Measurements from ENCODE around the gene UNCX. TPM values are rescaled to one million over a fixed set of nuclear protein-coding genes. Genes with fewer than 3 reads are reported as not detected.
"Not testable (repeated sequence)": the region's sequence is repeated elsewhere in the genome, so short reads cannot be mapped to it uniquely, and the experiment has no call there.

UNCX gene
- polyA plus RNA-seq, 6 donors from 2014 or later = not detected

- Mint-ChIP-seq H3K36me3 (no peaks in the 10 kb centered on the region), H3K9me3 (no peaks in the 10 kb centered on the region), H3K27me3 (peaks cover 10 to 25% (median 16%) of the 10 kb centered on the region in 3 donors), H3K27ac (no peak overlapping the region), H3K4me3 (no peak overlapping the region), H3K4me1 (no peaks in the 10 kb centered on the region)
- DNase-seq = no peak
- no peak for ATAC-seq (ENCODE audit: low read depth in 2 of 2)
These were observed 28.1 kb upstream of the UNCX start for GRCh38 chr7:1204460-1205140.

- H3K4me3 Mint-ChIP-seq; DNase-seq; H3K36me3 Mint-ChIP-seq; ATAC-seq (ENCODE audit: low read depth in 2 of 2); H3K9me3 Mint-ChIP-seq; H3K27ac Mint-ChIP-seq; H3K4me1 Mint-ChIP-seq: not testable (repeated sequence)
- peaks cover 16 to 29% (median 27%) of the 10 kb centered on the region in 3 donors for H3K27me3 Mint-ChIP-seq
These were observed 26.9 kb upstream of the UNCX start for GRCh38 chr7:1205742-1206141.

GRCh38 chr7:1209097-1209496, 23.6 kb upstream of the UNCX start:
- Mint-ChIP-seq H3K4me1 (no peaks in the 10 kb centered on the region), H3K27ac (no peak overlapping the region), H3K36me3 (no peaks in the 10 kb centered on the region), H3K4me3 (no peak overlapping the region), H3K9me3 (no peaks in the 10 kb centered on the region), H3K27me3 (peaks cover 22 to 45% (median 42%) of the 10 kb centered on the region in 3 donors)
- no peak for ATAC-seq (ENCODE audit: low read depth in 2 of 2)
- no peak for DNase-seq

GRCh38 chr7:1210321-1210978, 22.2 kb upstream of the UNCX start:
- Mint-ChIP-seq H3K36me3 (no peaks in the 10 kb centered on the region), H3K4me3 (no peak overlapping the region), H3K27ac (peak overlapping the region in 2 of 6 donors; percentile 39 to 54), H3K27me3 (peaks cover 25 to 48% (median 47%) of the 10 kb centered on the region in 3 donors), H3K9me3 (no peaks in the 10 kb centered on the region), H3K4me1 (no peaks in the 10 kb centered on the region)
- no peak for DNase-seq
- no peak for ATAC-seq (ENCODE audit: low read depth in 2 of 2)

GRCh38 chr7:1210979-1211608, 21.6 kb upstream of the UNCX start:
- no peak for DNase-seq
- Mint-ChIP-seq H3K4me1 (no peaks in the 10 kb centered on the region), H3K27me3 (peaks cover 24 to 47% (median 45%) of the 10 kb centered on the region in 3 donors), H3K27ac (no peak overlapping the region), H3K36me3 (no peaks in the 10 kb centered on the region), H3K4me3 (no peak overlapping the region), H3K9me3 (no peaks in the 10 kb centered on the region)
- no peak for ATAC-seq (ENCODE audit: low read depth in 2 of 2)

- H3K4me3 Mint-ChIP-seq = no peak overlapping the region
- no peak for DNase-seq
- peaks cover 0 to 2% (median 0%) of the 10 kb centered on the region in 7 donors for H3K9me3 Mint-ChIP-seq
- ATAC-seq (ENCODE audit: low read depth in 2 of 2) = no peak
- H3K36me3 Mint-ChIP-seq = no peaks in the 10 kb centered on the region
- no peaks in the 10 kb centered on the region for H3K4me1 Mint-ChIP-seq
- H3K27me3 Mint-ChIP-seq = peaks cover 22 to 48% (median 44%) of the 10 kb centered on the region in 3 donors
- H3K27ac Mint-ChIP-seq = no peak overlapping the region
These were observed 21.1 kb upstream of the UNCX start for GRCh38 chr7:1211611-1212010.

GRCh38 chr7:1212025-1212424, 20.6 kb upstream of the UNCX start:
- not testable (repeated sequence) for H3K9me3 Mint-ChIP-seq; H3K4me3 Mint-ChIP-seq; ATAC-seq (ENCODE audit: low read depth in 2 of 2); DNase-seq; H3K36me3 Mint-ChIP-seq; H3K4me1 Mint-ChIP-seq; H3K27ac Mint-ChIP-seq
- peaks cover 24 to 52% (median 47%) of the 10 kb centered on the region in 3 donors for H3K27me3 Mint-ChIP-seq

GRCh38 chr7:1214516-1214915, 18.2 kb upstream of the UNCX start:
- ATAC-seq (ENCODE audit: low read depth in 2 of 2) (no peak), DNase-seq (no peak)
- no peaks in the 10 kb centered on the region for H3K4me1 Mint-ChIP-seq
- peaks cover 4 to 10% (median 5%) of the 10 kb centered on the region in 7 donors for H3K9me3 Mint-ChIP-seq
- no peak overlapping the region for H3K4me3 Mint-ChIP-seq
- H3K27ac Mint-ChIP-seq = no peak overlapping the region
- peaks cover 5 to 8% of the 10 kb centered on the region in 2 donors for H3K36me3 Mint-ChIP-seq
- H3K27me3 Mint-ChIP-seq = peaks cover 23 to 67% (median 59%) of the 10 kb centered on the region in 3 donors

GRCh38 chr7:1218541-1219165, 14.0 kb upstream of the UNCX start:
- peaks cover 5 to 8% of the 10 kb centered on the region in 2 donors for H3K36me3 Mint-ChIP-seq
- DNase-seq = no peak

GRCh38 chr7:1219498-1219897, 13.2 kb upstream of the UNCX start:
- H3K4me3 Mint-ChIP-seq = no peak overlapping the region
- DNase-seq (no peak), ATAC-seq (ENCODE audit: low read depth in 2 of 2) (no peak)
- no peak overlapping the region for H3K27ac Mint-ChIP-seq
- H3K4me1 Mint-ChIP-seq = peaks cover 0 to 4% (median 3%) of the 10 kb centered on the region in 3 donors
- peaks cover 34 to 65% (median 64%) of the 10 kb centered on the region in 3 donors for H3K27me3 Mint-ChIP-seq
- H3K9me3 Mint-ChIP-seq = peaks cover 4 to 10% (median 5%) of the 10 kb centered on the region in 7 donors
- peaks cover 5 to 8% of the 10 kb centered on the region in 2 donors for H3K36me3 Mint-ChIP-seq

More at GRCh38 chr7:1218541-1219165, 14.0 kb upstream of the UNCX start:
- Mint-ChIP-seq H3K27ac (no peak overlapping the region), H3K9me3 (peaks cover 4 to 10% (median 5%) of the 10 kb centered on the region in 7 donors), H3K4me1 (peaks cover 0 to 3% (median 0%) of the 10 kb centered on the region in 3 donors), H3K4me3 (no peak overlapping the region), H3K27me3 (peaks cover 38 to 70% (median 64%) of the 10 kb centered on the region in 3 donors)
- no peak for ATAC-seq (ENCODE audit: low read depth in 2 of 2)

- Mint-ChIP-seq H3K4me3 (peak overlapping the region in 1 of 8 donors; percentile 63), H3K36me3 (peaks cover 5 to 8% of the 10 kb centered on the region in 2 donors), H3K4me1 (peaks cover 0 to 8% (median 3%) of the 10 kb centered on the region in 3 donors), H3K9me3 (peaks cover 4 to 10% (median 5%) of the 10 kb centered on the region in 7 donors), H3K27me3 (peaks cover 34 to 68% (median 68%) of the 10 kb centered on the region in 3 donors), H3K27ac (no peak overlapping the region)
- no peak for DNase-seq
- no peak for ATAC-seq (ENCODE audit: low read depth in 2 of 2)
These were observed 12.5 kb upstream of the UNCX start for GRCh38 chr7:1220000-1220726.

GRCh38 chr7:1220977-1221745, 11.5 kb upstream of the UNCX start:
- Mint-ChIP-seq H3K9me3 (peaks cover 4 to 10% (median 5%) of the 10 kb centered on the region in 7 donors), H3K27me3 (peaks cover 39 to 75% (median 74%) of the 10 kb centered on the region in 3 donors), H3K27ac (no peak overlapping the region), H3K36me3 (peaks cover 5 to 8% of the 10 kb centered on the region in 2 donors), H3K4me3 (peak overlapping the region in 1 of 8 donors; percentile 57), H3K4me1 (peaks cover 0 to 8% (median 3%) of the 10 kb centered on the region in 3 donors)
- ATAC-seq (ENCODE audit: low read depth in 2 of 2) = no peak
- DNase-seq = no peak

Measured in naive B cell (primary cell).